GM10847 (cell line): Measurements from ENCODE around the gene ZNF451.
A peak's percentile ranks its signal among the peaks of the same experiment; 100 is the strongest.

Experiments used
- POLR2A ChIP-seq: IDR thresholded peaks from 2 replicates; pipeline ENCODE4 v1.6.1; 2011; ENCODE audit not compliant: insufficient read length; ENCODE audit errors: extremely low read depth

ZNF451 gene, protein sequence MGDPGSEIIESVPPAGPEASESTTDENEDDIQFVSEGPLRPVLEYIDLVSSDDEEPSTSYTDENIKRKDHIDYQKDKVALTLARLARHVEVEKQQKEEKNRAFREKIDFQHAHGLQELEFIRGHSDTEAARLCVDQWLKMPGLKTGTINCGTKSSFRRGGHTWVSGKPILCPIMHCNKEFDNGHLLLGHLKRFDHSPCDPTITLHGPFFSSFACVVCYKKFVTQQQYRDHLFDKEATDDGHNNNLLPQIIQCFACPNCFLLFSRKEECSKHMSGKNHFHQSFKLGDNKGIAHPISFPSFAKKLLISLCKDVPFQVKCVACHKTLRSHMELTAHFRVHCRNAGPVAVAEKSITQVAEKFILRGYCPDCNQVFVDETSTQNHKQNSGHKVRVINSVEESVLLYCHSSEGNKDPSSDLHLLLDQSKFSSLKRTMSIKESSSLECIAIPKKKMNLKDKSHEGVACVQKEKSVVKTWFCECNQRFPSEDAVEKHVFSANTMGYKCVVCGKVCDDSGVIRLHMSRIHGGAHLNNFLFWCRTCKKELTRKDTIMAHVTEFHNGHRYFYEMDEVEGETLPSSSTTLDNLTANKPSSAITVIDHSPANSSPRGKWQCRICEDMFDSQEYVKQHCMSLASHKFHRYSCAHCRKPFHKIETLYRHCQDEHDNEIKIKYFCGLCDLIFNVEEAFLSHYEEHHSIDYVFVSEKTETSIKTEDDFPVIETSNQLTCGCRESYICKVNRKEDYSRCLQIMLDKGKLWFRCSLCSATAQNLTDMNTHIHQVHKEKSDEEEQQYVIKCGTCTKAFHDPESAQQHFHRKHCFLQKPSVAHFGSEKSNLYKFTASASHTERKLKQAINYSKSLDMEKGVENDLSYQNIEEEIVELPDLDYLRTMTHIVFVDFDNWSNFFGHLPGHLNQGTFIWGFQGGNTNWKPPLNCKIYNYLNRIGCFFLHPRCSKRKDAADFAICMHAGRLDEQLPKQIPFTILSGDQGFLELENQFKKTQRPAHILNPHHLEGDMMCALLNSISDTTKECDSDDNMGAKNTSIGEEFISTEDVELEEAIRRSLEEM

DNA sequence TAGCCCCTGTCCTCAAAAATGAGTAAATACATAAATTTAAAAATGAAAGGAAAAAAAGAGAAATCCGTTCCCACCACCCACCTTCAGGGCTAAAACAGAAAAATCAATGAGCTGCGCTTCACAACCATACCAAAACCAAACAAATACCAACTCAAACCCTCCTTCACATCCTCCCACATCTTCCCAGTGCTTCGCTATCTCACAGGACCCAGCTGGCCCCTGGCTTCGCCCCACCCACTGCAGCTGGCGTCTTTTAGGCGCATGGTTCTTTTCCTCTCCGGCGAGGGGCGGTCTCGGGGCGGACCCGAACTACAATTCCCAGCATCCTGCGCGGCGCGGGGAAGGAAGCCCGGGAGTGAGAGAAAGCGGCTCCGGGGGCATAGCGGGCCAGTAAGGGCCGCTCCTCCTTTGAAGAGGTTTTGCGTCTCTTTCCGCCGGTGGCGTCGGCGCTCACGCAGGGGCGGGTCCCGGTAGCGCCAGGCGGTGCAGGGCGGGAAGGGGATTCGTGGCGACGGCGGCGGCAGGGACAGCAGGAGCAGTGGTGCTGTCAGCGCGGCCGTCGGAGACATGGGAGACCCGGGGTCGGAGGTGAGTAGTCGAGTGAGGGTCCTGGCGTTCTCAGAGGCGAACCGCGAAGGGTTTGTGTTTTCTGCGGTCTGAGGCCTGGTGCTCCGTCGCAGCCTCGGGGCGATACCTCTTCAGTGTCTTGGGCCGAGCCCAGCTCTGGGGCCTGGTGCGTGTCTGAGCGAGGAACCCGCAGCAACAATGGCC, at the start of gene ZNF451:
Gene ZNF451 (plus strand): TSS at position 502 of the 771 bp plus-strand sequence. CDS start 66 bp downstream, at position 568.
- TF ChIP-seq POLR2A, result peak; percentile 78

- TF ChIP-seq POLR2A, result no peak
Measured at GRCh38 chr6:57044568-57044967, 45.4 kb upstream of the ZNF451 start.

DNA sequence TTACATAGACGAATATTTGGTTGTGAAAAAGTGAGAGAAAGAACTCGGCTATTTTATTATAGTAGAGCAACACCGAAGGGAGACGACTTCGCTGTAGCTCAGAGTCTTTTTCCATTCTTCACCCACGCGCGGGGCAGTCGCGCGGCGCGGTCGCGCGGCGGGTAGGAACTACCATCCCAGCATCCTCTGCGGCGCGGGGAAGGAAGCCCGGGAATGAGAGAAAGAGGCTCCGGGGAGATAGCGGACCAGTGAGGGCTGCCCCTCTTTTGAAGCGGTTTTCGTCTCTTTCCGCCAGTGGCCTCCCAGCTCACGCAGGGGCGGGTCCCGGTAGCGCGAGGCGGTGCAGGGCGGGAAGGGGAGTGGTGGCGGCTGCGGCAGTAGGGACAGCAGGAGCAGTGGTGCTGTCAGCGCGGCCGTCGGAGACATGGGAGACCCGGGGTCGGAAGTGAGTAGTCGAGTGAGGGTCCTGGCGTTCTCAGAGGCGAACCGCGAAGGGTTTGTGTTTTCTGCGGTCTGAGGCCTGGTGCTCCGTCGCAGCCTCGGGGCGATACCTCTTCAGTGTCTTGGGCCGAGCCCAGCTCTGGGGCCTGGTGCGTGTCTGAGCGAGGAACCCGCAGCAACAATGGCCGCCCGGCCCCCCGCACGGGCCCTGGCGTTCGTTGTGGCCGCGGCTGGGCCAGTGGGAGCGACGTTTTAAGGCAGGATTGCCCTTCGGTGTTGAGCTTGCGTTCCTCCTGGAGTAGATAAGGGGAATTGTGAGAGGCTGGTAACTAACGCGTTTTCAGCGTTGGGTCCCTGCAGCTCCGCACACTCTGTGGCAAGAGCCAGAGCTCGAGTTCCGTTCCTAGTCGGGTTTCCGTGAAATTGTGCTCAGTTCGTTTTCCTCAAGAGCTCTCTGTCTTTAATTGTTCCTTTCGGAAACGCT, 43.4 kb upstream of the ZNF451 start, which contains the start of gene KIAA1586:
Gene KIAA1586 (plus strand): TSS at position 362 of the 925 bp plus-strand sequence. CDS start 63 bp downstream, at position 425.
- TF ChIP-seq POLR2A, result peak; percentile 62

DNA sequence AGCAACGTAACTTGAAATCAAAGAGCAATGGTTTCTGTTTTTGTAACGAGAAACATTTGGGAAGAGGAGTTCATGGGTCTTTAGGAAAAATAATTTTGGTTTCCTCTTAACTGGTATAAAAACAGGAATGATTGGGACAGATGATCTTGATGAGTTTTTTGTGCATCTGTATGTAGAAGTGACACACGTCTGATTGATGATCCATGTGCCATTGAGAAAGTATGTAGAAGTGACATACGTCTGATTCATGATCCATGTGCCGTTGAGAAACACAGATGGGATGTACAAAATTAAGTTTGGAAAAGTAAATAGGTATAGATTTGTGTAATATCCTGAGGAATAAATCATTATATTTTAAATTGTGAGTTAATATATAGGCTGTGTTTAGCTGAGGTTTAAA, 41.4 kb upstream of the ZNF451 start:
- TF ChIP-seq POLR2A, result no peak

- no peak for TF ChIP-seq POLR2A
Measured at GRCh38 chr6:57063847-57064246, 26.1 kb upstream of the ZNF451 start.

DNA sequence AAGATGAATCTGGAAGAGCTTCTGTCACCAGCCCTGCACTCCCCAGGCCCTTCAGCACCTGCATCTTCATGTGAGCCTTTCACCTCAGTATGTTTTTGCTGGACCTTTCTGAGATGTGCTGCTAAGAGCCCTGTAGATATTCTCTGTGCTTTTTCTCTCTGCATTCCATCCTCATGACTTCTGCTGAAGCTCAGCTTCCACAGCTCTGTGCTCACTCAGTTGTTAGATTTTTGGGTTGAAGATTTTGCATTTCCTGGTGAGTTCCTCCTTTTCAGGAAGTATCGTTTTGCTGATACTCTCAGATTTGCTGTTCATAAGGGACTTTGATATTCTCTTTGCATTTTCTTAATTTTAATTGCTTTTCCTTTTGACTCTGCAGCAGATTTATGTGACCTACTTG, 25.2 kb upstream of the ZNF451 start:
- TF ChIP-seq POLR2A, result no peak

- no peak for TF ChIP-seq POLR2A
Measured at GRCh38 chr6:57068061-57068460, 21.9 kb upstream of the ZNF451 start.

GRCh38 chr6:57069228-57069627, 20.8 kb upstream of the ZNF451 start:
- TF ChIP-seq POLR2A, result no peak

DNA sequence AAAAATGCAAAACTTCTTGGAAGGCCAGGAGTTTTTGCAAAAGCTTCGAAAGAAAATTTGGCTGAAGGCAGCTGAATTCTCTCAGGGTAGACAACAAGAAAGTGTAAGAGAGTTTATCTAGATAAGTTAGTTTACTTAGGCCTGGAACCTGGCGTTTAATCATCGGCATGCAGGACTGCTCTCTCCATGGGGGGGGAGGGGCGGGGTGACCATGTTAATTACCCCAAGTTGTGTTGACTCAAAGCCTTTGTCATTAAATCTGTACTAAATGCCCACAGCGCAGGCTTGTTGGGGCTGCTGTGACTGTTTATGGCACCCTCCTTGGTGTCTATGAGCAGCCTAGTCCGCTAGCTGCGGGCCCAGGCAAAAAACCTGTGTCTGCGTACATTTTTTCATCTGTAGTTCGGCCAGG, 20.1 kb upstream of the ZNF451 start:
- TF ChIP-seq POLR2A, result no peak

GRCh38 chr6:57072108-57072507, 17.9 kb upstream of the ZNF451 start:
- no peak for TF ChIP-seq POLR2A

- no peak for TF ChIP-seq POLR2A
Measured at GRCh38 chr6:57074383-57074782, 15.6 kb upstream of the ZNF451 start.

GRCh38 chr6:57075092-57075491, 14.9 kb upstream of the ZNF451 start:
- TF ChIP-seq POLR2A, result no peak

GRCh38 chr6:57078531-57079207, 11.3 kb upstream of the ZNF451 start:
- no peak for TF ChIP-seq POLR2A
